Stimulated activated CD8-positive, alpha-beta memory T cell treated with anti-CD3 and anti-CD28 coated beads, Interleukin-15, amount 100 ng/mL, for 48 hours (primary cell): ENCODE measurements around the gene ITIH4.

Source experiments
- DNase-seq, 2 donors: peaks; one replicate each; pipeline ENCODE4 v3.0.0-alpha.2; 2020; ENCODE audit warnings: low read depth in 2 of 2

The ITIH4 gene

GRCh38 chr3:52798376-52798977, 32.0 kb downstream of the ITIH4 start:
- DNase-seq = no peak

GRCh38 chr3:52796411-52796810, 34.1 kb downstream of the ITIH4 start:
- no peak for DNase-seq

GRCh38 chr3:52795298-52795900, 35.1 kb downstream of the ITIH4 start:
- DNase-seq = no peak

- DNase-seq = no peak
These were observed 35.8 kb downstream of the ITIH4 start, which contains the start of gene ITIH3 for GRCh38 chr3:52794612-52795099. TSS of gene ITIH3 (plus strand) at chr3:52794796. CDS start at chr3:52794804, 8 bp downstream.

- no peak for DNase-seq
These were observed 36.5 kb downstream of the ITIH4 start for GRCh38 chr3:52793702-52794611.

GRCh38 chr3:52792961-52793695, 37.3 kb downstream of the ITIH4 start:
- no peak for DNase-seq

GRCh38 chr3:52792413-52792812, 38.1 kb downstream of the ITIH4 start:
- no peak for DNase-seq

GRCh38 chr3:52791928-52792327, 38.5 kb downstream of the ITIH4 start:
- no peak for DNase-seq

- DNase-seq = no peak
These were observed 39.1 kb downstream of the ITIH4 start for GRCh38 chr3:52791366-52791765.

GRCh38 chr3:52790741-52791140, 39.7 kb downstream of the ITIH4 start:
- no peak for DNase-seq

GRCh38 chr3:52790337-52790736, 40.1 kb downstream of the ITIH4 start:
- no peak for DNase-seq

GRCh38 chr3:52789746-52790040, 40.8 kb downstream of the ITIH4 start:
- no peak for DNase-seq

- DNase-seq = no peak
These were observed 41.4 kb downstream of the ITIH4 start for GRCh38 chr3:52788890-52789745.

- no peak for DNase-seq
These were observed 42.5 kb downstream of the ITIH4 start for GRCh38 chr3:52787672-52788625.

GRCh38 chr3:52787246-52787645, 43.2 kb downstream of the ITIH4 start:
- no peak for DNase-seq

GRCh38 chr3:52786330-52787215, 43.9 kb downstream of the ITIH4 start:
- DNase-seq = no peak

- DNase-seq = no peak
These were observed 45.4 kb downstream of the ITIH4 start for GRCh38 chr3:52784931-52785590.

GRCh38 chr3:52784021-52784621, 46.4 kb downstream of the ITIH4 start:
- DNase-seq = no peak
